HG02588 (cell line): ENCODE measurements around the gene ZFP92.

Experiments used
- ATAC-seq: cut with Tn5 transposase; IDR thresholded peaks from one replicate; pipeline ENCODE4 v1.9.1; 2021; ENCODE audit warnings: mild to moderate bottlenecking, moderate library complexity; ENCODE audit not compliant: unreplicated experiment

Gene ZFP92

GRCh38 chrX:153407736-153408135 is 3.5 kb upstream of the ZFP92 start:
- ATAC-seq = no peak

GRCh38 chrX:153408221-153408721 is 3.0 kb upstream of the ZFP92 start:
- no peak for ATAC-seq

GRCh38 chrX:153408871-153409351 is 2.4 kb upstream of the ZFP92 start:
- no peak for ATAC-seq

GRCh38 chrX:153409414-153410101 is 1.7 kb upstream of the ZFP92 start:
- no peak for ATAC-seq

GRCh38 chrX:153410373-153410772 is 899 bp upstream of the ZFP92 start:
- no peak for ATAC-seq

- no peak for ATAC-seq
Measured at GRCh38 chrX:153410888-153411254, 401 bp upstream of the ZFP92 start.

- no peak for ATAC-seq
Measured at GRCh38 chrX:153411988-153412574, 809 bp downstream of the ZFP92 start.

- no peak for ATAC-seq
Measured at GRCh38 chrX:153412746-153413720, 1.8 kb downstream of the ZFP92 start.

- no peak for ATAC-seq
Measured at GRCh38 chrX:153413731-153414130, 2.5 kb downstream of the ZFP92 start.

- no peak for ATAC-seq
Measured at GRCh38 chrX:153414856-153415510, 3.7 kb downstream of the ZFP92 start.

GRCh38 chrX:153416781-153417450 is 5.6 kb downstream of the ZFP92 start:
- ATAC-seq = no peak

GRCh38 chrX:153417637-153418036 is 6.4 kb downstream of the ZFP92 start:
- ATAC-seq = no peak

GRCh38 chrX:153420851-153421599 is 9.8 kb downstream of the ZFP92 start:
- ATAC-seq = no peak

GRCh38 chrX:153421856-153422255 is 10.6 kb downstream of the ZFP92 start:
- no peak for ATAC-seq

- no peak for ATAC-seq
Measured at GRCh38 chrX:153423652-153424051, 12.4 kb downstream of the ZFP92 start.

- no peak for ATAC-seq
Measured at GRCh38 chrX:153426204-153426603, 14.9 kb downstream of the ZFP92 start.

GRCh38 chrX:153430796-153431195 is 19.5 kb downstream of the ZFP92 start:
- ATAC-seq = no peak

- no peak for ATAC-seq
Measured at GRCh38 chrX:153433161-153433680, 21.9 kb downstream of the ZFP92 start.

- ATAC-seq = no peak
Measured at GRCh38 chrX:153433781-153434285, 22.6 kb downstream of the ZFP92 start.
